Peyer's patch (tissue), 4 donors: ENCODE results near the gene IL22RA2. TPM values are rescaled to one million over a fixed set of nuclear protein-coding genes. Genes with fewer than 3 reads are reported as not detected.

Source experiments
- DNase-seq, 3 donors: peaks; one replicate each; pipeline ENCODE4 v3.0.0-alpha.2; 2017 to 2019
- H3K27ac ChIP-seq, 4 donors: fragments of 200-600 bp; sonication (generic); one replicate each; pipeline ENCODE4 v1.5.1; 2016 to 2019
- H3K27me3 ChIP-seq, 2 donors: fragments of 200-600 bp; sonication (generic); one replicate each; pipeline ENCODE4 v1.5.1; 2019
- H3K36me3 ChIP-seq, 3 donors: fragments of 200-600 bp; sonication (generic); one replicate each; pipeline ENCODE4 v1.5.1; 2016 to 2019
- H3K4me1 ChIP-seq, 4 donors: fragments of 200-600 bp; sonication (generic); one replicate each; pipeline ENCODE4 v1.5.1; 2016 to 2019
- H3K4me3 ChIP-seq, 4 donors: fragments of 200-600 bp; sonication (generic); 1 replicate in 3 of 4; 2 replicates in 1 of 4; pipeline ENCODE4 v1.5.1; 2016 to 2019; ENCODE audit warnings: mild to moderate bottlenecking in 1 of 4
- H3K9me3 ChIP-seq, 4 donors: fragments of 200-600 bp; sonication (generic); one replicate each; pipeline ENCODE4 v1.5.1; 2016 to 2019; ENCODE audit warnings: mild to moderate bottlenecking in 1 of 4
- CTCF ChIP-seq, 6 experiments: fragments of 450-650 bp in 4 of 6; fragments of 200-600 bp in 2 of 6; sonication (generic) in 1 of 6; IDR thresholded peaks; one replicate each; pipeline ENCODE4 v1.5.1; 2017 to 2019; ENCODE audit warnings: antibody characterized with exemption in 6 of 6, mild to moderate bottlenecking in 3 of 6, moderate library complexity in 1 of 6
- POLR2A ChIP-seq, 2 donors: fragments of 450-650 bp; IDR thresholded peaks; one replicate each; pipeline ENCODE4 v1.5.1; 2017; ENCODE audit warnings: antibody characterized with exemption in 2 of 2, mild to moderate bottlenecking in 2 of 2, moderate library complexity in 2 of 2
- total RNA-seq, 4 donors: library from RNA; depleted of rRNA; stranded (reverse); fragments of >200 nt; gene quantifications; one replicate each; pipeline ENCODE4 v1.1.0, GENCODE V29; 2016

IL22RA2 gene
- total RNA-seq, 4 donors from 2014 or later: not detected

GRCh38 chr6:137126875-137127485 is 46.5 kb downstream of the IL22RA2 start:
- no peaks in the 10 kb centered on the region for H3K4me1 ChIP-seq
- TF ChIP-seq CTCF (IDR thresholded peaks at IDR 0.05): no peak
- no peak for TF ChIP-seq POLR2A (IDR thresholded peaks at IDR 0.05)
- no peak overlapping the region for H3K4me3 ChIP-seq

GRCh38 chr6:137123078-137123477 is 50.4 kb downstream of the IL22RA2 start:
- no peak overlapping the region for H3K27ac ChIP-seq
- no peak overlapping the region for H3K4me3 ChIP-seq
- peaks cover 0 to 5% (median 0%) of the 10 kb centered on the region in 4 donors for H3K9me3 ChIP-seq
- peaks cover 0 to 4% (median 0%) of the 10 kb centered on the region in 4 donors for H3K4me1 ChIP-seq
- no peak for TF ChIP-seq POLR2A (IDR thresholded peaks at IDR 0.05)
- no peak for TF ChIP-seq CTCF (IDR thresholded peaks at IDR 0.05)
- no peaks in the 10 kb centered on the region for H3K27me3 ChIP-seq
- DNase-seq: no peak
- no peaks in the 10 kb centered on the region for H3K36me3 ChIP-seq

More at GRCh38 chr6:137126875-137127485, 46.5 kb downstream of the IL22RA2 start:
- DNase-seq: no peak
- Histone ChIP-seq H3K36me3 (no peaks in the 10 kb centered on the region), H3K27ac (no peak overlapping the region), H3K27me3 (no peaks in the 10 kb centered on the region), H3K9me3 (no peaks in the 10 kb centered on the region)

- peaks cover 0 to 4% (median 0%) of the 10 kb centered on the region in 4 donors for H3K4me1 ChIP-seq
- no peaks in the 10 kb centered on the region for H3K27me3 ChIP-seq
- no peak overlapping the region for H3K27ac ChIP-seq
- DNase-seq: peak in 1 of 3 donors; percentile 64
- no peak for TF ChIP-seq CTCF (IDR thresholded peaks at IDR 0.05)
- no peak for TF ChIP-seq POLR2A (IDR thresholded peaks at IDR 0.05)
- H3K9me3 ChIP-seq: peaks cover 0 to 5% (median 0%) of the 10 kb centered on the region in 4 donors
- no peak overlapping the region for H3K4me3 ChIP-seq
- no peaks in the 10 kb centered on the region for H3K36me3 ChIP-seq
Observed at GRCh38 chr6:137122612-137123011, 50.8 kb downstream of the IL22RA2 start.

GRCh38 chr6:137121401-137121997 is 51.9 kb downstream of the IL22RA2 start:
- DNase-seq: no peak
- H3K9me3 ChIP-seq: peaks cover 0 to 5% (median 0%) of the 10 kb centered on the region in 4 donors
- H3K4me3 ChIP-seq: no peak overlapping the region
- peaks cover 0 to 4% (median 0%) of the 10 kb centered on the region in 4 donors for H3K4me1 ChIP-seq
- H3K27ac ChIP-seq: no peak overlapping the region
- TF ChIP-seq POLR2A (IDR thresholded peaks at IDR 0.05) (no peak), CTCF (IDR thresholded peaks at IDR 0.05) (no peak)
- no peaks in the 10 kb centered on the region for H3K36me3 ChIP-seq
- no peaks in the 10 kb centered on the region for H3K27me3 ChIP-seq

- no peaks in the 10 kb centered on the region for H3K27me3 ChIP-seq
- H3K4me1 ChIP-seq: peaks cover 0 to 4% (median 0%) of the 10 kb centered on the region in 4 donors
- TF ChIP-seq CTCF (IDR thresholded peaks at IDR 0.05) (no peak), POLR2A (IDR thresholded peaks at IDR 0.05) (no peak)
- peaks cover 0 to 5% (median 0%) of the 10 kb centered on the region in 4 donors for H3K9me3 ChIP-seq
- no peak overlapping the region for H3K4me3 ChIP-seq
- H3K36me3 ChIP-seq: no peaks in the 10 kb centered on the region
- DNase-seq: no peak
- no peak overlapping the region for H3K27ac ChIP-seq
Observed at GRCh38 chr6:137120748-137121147, 52.7 kb downstream of the IL22RA2 start.
